HCT116 (cell line): ENCODE results near the gene ATG16L2. TPM values are rescaled to one million over a fixed set of nuclear protein-coding genes. Genes with fewer than 3 reads are reported as not detected.

ENCODE experiments used
- ATAC-seq: fragments of 200-7000 bp; cut with Tn5 transposase; 2 replicates; pipeline ENCODE4 v1.9.1; 2020; ENCODE audit warnings: mild to moderate bottlenecking, moderate library complexity
- BruUV-seq: library from RNA; stranded (reverse); fragments of 400-500 nt; replicated peaks from 2 replicates; lab custom pipeline; 2021; lab: Mats Ljungman, UMichigan
- CTCF ChIA-PET: fragments of 300-600 bp; sonication (Branson Sonifier 250); formaldehyde crosslinking; loops from one replicate; lab custom pipeline; 2021; ENCODE audit warnings: antibody characterized with exemption; lab: Charles Lee
- POLR2A ChIA-PET: fragments of 300-600, 350-600 bp; sonication (Branson Sonifier 250); formaldehyde crosslinking; loops from one replicate; lab custom pipeline; 2021; ENCODE audit warnings: antibody characterized with exemption; lab: Charles Lee
- RAD21 ChIA-PET, 2 experiments: fragments of 300-600 bp; sonication (Branson Sonifier 250); formaldehyde crosslinking; loops; one replicate each; lab custom pipeline; 2023; ENCODE audit warnings: low total read pairs in 2 of 2; ENCODE audit not compliant: uncharacterized antibody in 2 of 2, unreplicated experiment in 2 of 2, low non-redundant PET in 1 of 2; lab: Charles Lee
- DNase-seq: peaks from one replicate; pipeline ENCODE4 v3.0.0-alpha.2; 2010; ENCODE audit warnings: low read depth, low spot score
- H2AFZ ChIP-seq: fragments of 200-600 bp; shearing (Covaris generic), sonication (generic); 2 replicates; pipeline ENCODE4 v1.6.1; 2017; ENCODE audit warnings: low read depth, mixed run types, mixed read lengths, antibody characterized with exemption, low read length; ENCODE audit not compliant: poor library complexity, severe bottlenecking
- H3K27ac ChIP-seq: 2 replicates; pipeline ENCODE4 v1.5.1; 2012; ENCODE audit warnings: low read depth, low read length
- H3K27me3 ChIP-seq: fragments of 200-600 bp; sonication (generic); 2 replicates; pipeline ENCODE4 v1.6.1; 2016; ENCODE audit warnings: mixed run types, low read length, mixed read lengths; ENCODE audit not compliant: insufficient read depth
- H3K36me3 ChIP-seq, 2 experiments: fragments of 200-500 bp in 1 of 2; fragments of 200-600 bp in 1 of 2; sonication (Bioruptor generic) in 1 of 2; sonication (generic) in 1 of 2; 2 replicates each; pipeline versions ENCODE4 v1.5.1 to v1.6.1; 2014 to 2016; ENCODE audit warnings: low read length in 2 of 2, inconsistent platforms in 1 of 2, mixed read lengths in 1 of 2, mixed run types in 1 of 2; ENCODE audit not compliant: insufficient read depth in 2 of 2, control insufficient read depth in 1 of 2
- H3K4me1 ChIP-seq, 2 experiments: fragments of 200-600 bp in 1 of 2; sonication (generic) in 1 of 2; 2 replicates each; pipeline versions ENCODE4 v1.5.1 to v1.6.1; 2012 to 2017; ENCODE audit warnings: low read length in 2 of 2, inconsistent platforms in 1 of 2, mild to moderate bottlenecking in 1 of 2, mixed read lengths in 1 of 2, mixed run types in 1 of 2, moderate library complexity in 1 of 2; ENCODE audit not compliant: insufficient read depth in 2 of 2, control insufficient read depth in 1 of 2
- H3K4me2 ChIP-seq: fragments of 200-600 bp; sonication (generic); 2 replicates; pipeline ENCODE4 v1.6.1; 2017; ENCODE audit warnings: mixed run types, low read length, mixed read lengths
- H3K4me3 ChIP-seq, 2 experiments: fragments of 200-600 bp in 1 of 2; sonication (generic) in 1 of 2; replicated peaks in 1 of 2; 2 replicates each; pipeline ENCODE4 v1.5.1; 2011 to 2016; ENCODE audit warnings: low read length in 2 of 2, control low read depth in 1 of 2, low read depth in 1 of 2, mild to moderate bottlenecking in 1 of 2, mixed read lengths in 1 of 2, mixed run types in 1 of 2
- H3K79me2 ChIP-seq: fragments of 200-600 bp; sonication (generic); 2 replicates; pipeline ENCODE4 v1.6.1; 2017; ENCODE audit warnings: mild to moderate bottlenecking, mixed run types, low read length, moderate library complexity, mixed read lengths; ENCODE audit not compliant: insufficient read depth
- H3K9ac ChIP-seq: fragments of 200-600 bp; sonication (generic); 2 replicates; pipeline ENCODE4 v1.6.1; 2016; ENCODE audit warnings: low read length, mixed read lengths
- H3K9me2 ChIP-seq: fragments of 200-600 bp; sonication (generic), shearing (Covaris generic); 2 replicates; pipeline ENCODE4 v1.6.1; 2017; ENCODE audit warnings: mixed run types, mild to moderate bottlenecking, moderate library complexity; ENCODE audit not compliant: insufficient read depth
- H3K9me3 ChIP-seq, 2 experiments: fragments of 200-500 bp in 1 of 2; fragments of 200-600 bp in 1 of 2; sonication (Bioruptor generic) in 1 of 2; sonication (generic) in 1 of 2; 2 replicates each; pipeline ENCODE4 v1.6.1; 2014 to 2017; ENCODE audit warnings: low read length in 2 of 2, mixed read lengths in 2 of 2, inconsistent platforms in 1 of 2, low read depth in 1 of 2, mild to moderate bottlenecking in 1 of 2, mixed run types in 1 of 2, moderate library complexity in 1 of 2; ENCODE audit not compliant: control insufficient read depth in 1 of 2, insufficient read depth in 1 of 2
- H4K20me1 ChIP-seq: fragments of 200-600 bp; sonication (generic), shearing (Covaris generic); 2 replicates; pipeline ENCODE4 v1.6.1; 2017; ENCODE audit warnings: mixed run types, mild to moderate bottlenecking, moderate library complexity; ENCODE audit not compliant: insufficient read depth
- SP1 ChIP-seq: IDR thresholded peaks from 2 replicates; pipeline ENCODE4 v1.6.1; 2012; ENCODE audit warnings: low read depth
- ZFX ChIP-seq: fragments of 450-650 bp; IDR thresholded peaks from 2 replicates; pipeline ENCODE4 v1.6.1; 2017
- intact Hi-C: fragments of 100-400 bp; cut with micrococcal nuclease; formaldehyde crosslinking; loops from 2 replicates; pipeline ENCODE4 v1.10.0; 2022
- total RNA-seq: library from RNA; stranded (reverse); gene quantifications from one replicate; pipeline ENCODE4 v1.2.1, GENCODE V29; 2021; ENCODE audit not compliant: unreplicated experiment
- TF ChIP-seq, protein P1 (sequence below): IDR thresholded peaks from 2 replicates; pipeline ENCODE4 v1.6.1; 2012
- TF ChIP-seq, protein P2 (sequence below): IDR thresholded peaks from 2 replicates; pipeline ENCODE4 v1.6.1; 2011; ENCODE audit warnings: mild to moderate bottlenecking, low read length, moderate library complexity; ENCODE audit not compliant: insufficient replicate concordance; ENCODE audit errors: extremely low read depth
- TF ChIP-seq, protein P3 (sequence below), 3 experiments: fragments of 200-600 bp in 1 of 3; sonication (generic) in 1 of 3; IDR thresholded peaks in 2 of 3; conservative IDR thresholded peaks in 1 of 3; 2 replicates each; pipeline ENCODE4 v1.5.1; 2012 to 2017; ENCODE audit warnings: low read depth in 2 of 3, low read length in 2 of 3, antibody characterized with exemption in 1 of 3, borderline replicate concordance in 1 of 3, control low read depth in 1 of 3, mild to moderate bottlenecking in 1 of 3, mixed read lengths in 1 of 3, mixed run types in 1 of 3, moderate library complexity in 1 of 3; ENCODE audit not compliant: insufficient read depth in 1 of 3
- TF ChIP-seq, protein P4 (sequence below): IDR thresholded peaks from 2 replicates; pipeline ENCODE4 v1.6.1; 2012; ENCODE audit warnings: low read depth

The ATG16L2 gene
- total RNA-seq, 1 experiment from 2014 or later: 15.2 TPM

DNA sequence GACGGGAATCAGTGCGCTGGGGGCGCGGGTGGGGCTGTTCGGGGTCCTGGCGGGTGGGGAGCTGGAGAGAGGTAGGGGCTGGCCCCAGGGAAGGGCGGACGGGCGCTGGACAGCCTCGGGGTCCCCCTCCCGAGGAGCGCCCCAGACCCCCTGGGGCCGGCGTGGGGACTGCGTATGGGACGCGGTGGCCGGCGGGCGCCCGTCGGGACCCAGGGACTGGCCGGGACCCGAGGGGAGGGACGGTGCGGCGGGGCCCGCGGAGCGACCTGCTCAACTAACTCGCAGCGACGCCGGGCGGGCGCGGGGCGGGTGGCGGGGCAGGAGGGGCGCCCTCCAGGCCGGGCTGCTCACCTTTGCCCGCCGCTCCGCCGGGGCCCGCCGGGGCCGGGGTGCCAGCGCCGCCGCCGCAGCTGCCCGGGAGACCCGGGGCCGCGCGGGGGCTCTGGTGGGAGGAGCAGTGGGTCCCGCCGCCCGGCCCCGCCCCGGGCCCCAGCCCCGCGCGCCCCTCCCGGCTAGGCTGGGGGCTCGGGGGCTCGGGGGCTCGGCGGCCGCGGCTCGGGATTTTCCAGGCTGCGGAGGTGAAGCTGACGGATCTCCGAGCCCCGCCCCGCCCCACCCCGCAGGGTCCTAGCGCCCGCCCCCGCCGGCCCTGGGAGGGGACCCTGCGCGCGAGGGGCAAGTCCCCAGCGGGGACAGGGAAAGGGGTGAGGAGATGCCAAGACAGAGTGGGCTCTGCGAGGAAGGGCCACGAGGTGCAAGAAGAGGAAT, 32.7 kb upstream of the ATG16L2 start:
- ATAC-seq (peak; percentile 74), DNase-seq (no peak)
- Histone ChIP-seq H3K9ac (peak overlapping the region; percentile 73), H3K27me3 (no peaks in the 10 kb centered on the region), H4K20me1 (no peaks in the 10 kb centered on the region), H2AFZ (no peak overlapping the region), H3K27ac (peak overlapping the region; percentile 46; the same call in 1 of the 2 replicates), H3K79me2 (no peaks in the 10 kb centered on the region), H3K9me3 (no peaks in the 10 kb centered on the region), H3K4me2 (peak overlapping the region; percentile 99), H3K4me1 (peaks cover 12 to 49% of the 10 kb centered on the region in 2 experiments), H3K36me3 (no peaks in the 10 kb centered on the region), H3K4me3 (peak overlapping the region; percentile 59 to 79), H3K9me2 (no peaks in the 10 kb centered on the region)
- CTCF ChIA-PET: interaction anchor here (1.2 to 2.5 kb wide), 4 partner anchors 12 to 59 kb away, joined by 3 to 21 read pairs (median 4); partner anchors contain the start of gene STARD10
- intact Hi-C loops: no loop called here
- RAD21 ChIA-PET: no interaction called here
- TF ChIP-seq SP1 (no peak), ZFX (peak; percentile 50; the same call in 1 of the 2 replicates)
- TF ChIP-seq, protein P1, sequence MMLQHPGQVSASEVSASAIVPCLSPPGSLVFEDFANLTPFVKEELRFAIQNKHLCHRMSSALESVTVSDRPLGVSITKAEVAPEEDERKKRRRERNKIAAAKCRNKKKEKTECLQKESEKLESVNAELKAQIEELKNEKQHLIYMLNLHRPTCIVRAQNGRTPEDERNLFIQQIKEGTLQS: no peak
- POLR2A ChIA-PET: interaction anchor here (1.4 kb wide), 1 partner anchor 12 kb away, joined by 7 read pairs; the partner anchor contains the start of gene STARD10
- no TSS peak for BruUV-seq

DNA sequence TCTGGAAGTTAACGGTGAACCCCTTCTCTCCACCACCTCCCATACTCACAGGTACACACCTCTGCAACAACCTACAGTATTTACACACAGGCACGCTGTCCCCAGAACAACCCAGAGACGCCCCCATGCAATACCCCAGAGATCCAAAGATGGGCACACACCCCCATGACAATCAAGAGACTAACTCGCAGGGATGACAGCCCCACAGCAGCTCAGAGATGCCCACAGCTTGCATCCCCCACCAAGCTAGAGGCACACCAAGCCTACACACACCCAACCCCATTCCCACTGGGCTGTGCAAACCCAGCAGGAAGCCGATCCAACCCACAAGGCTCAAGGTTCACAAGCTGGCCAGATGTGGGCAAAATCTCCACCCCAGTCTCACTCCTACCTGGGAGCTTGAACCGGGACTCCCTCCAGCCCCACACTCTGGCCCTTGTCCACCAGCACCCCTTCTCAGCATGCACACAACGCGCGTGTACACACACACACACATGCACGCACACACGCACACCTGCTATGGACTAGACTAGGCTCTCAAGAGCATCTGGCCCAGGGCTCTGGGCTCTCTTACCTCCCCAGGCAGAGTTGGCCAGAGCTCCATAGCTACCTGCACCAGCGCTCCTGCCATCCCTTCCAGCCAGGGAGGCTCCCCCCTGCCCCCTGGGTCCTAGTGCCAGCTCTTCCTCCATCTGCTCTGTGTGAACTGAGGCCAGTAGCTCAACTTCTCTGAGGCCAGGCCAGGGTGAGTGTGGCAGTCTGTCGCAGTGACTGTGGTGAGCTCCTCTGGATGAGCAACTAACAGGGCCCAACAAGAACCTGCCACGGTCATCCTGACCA, 31.9 kb upstream of the ATG16L2 start:
- peaks cover 12 to 52% of the 10 kb centered on the region in 2 experiments for H3K4me1 ChIP-seq
- no peak for DNase-seq
- peak overlapping the region; percentile 59 to 79 for H3K4me3 ChIP-seq
- no TSS peak for BruUV-seq
- H3K79me2 ChIP-seq: no peaks in the 10 kb centered on the region
- no peaks in the 10 kb centered on the region for H4K20me1 ChIP-seq
- H3K9ac ChIP-seq: peak overlapping the region; percentile 0; the same call in 1 of the 2 replicates
- H3K36me3 ChIP-seq: no peaks in the 10 kb centered on the region
- intact Hi-C loops: no loop called here
- ChIA-PET CTCF (interaction anchor here (1.2 to 2.5 kb wide), 4 partner anchors 11 to 59 kb away, joined by 3 to 21 read pairs (median 4); partner anchors contain the start of gene STARD10), RAD21 (no interaction called here), POLR2A (interaction anchor here (0.8 to 1.4 kb wide), 2 partner anchors 11 to 12 kb away, joined by 3 to 7 read pairs; partner anchors contain the start of gene STARD10)
- H2AFZ ChIP-seq: no peak overlapping the region
- no peaks in the 10 kb centered on the region for H3K9me3 ChIP-seq
- H3K27me3 ChIP-seq: no peaks in the 10 kb centered on the region
- H3K4me2 ChIP-seq: peak overlapping the region; percentile 78
- ATAC-seq: peak; percentile 55
- H3K27ac ChIP-seq: peak overlapping the region; percentile 46; the same call in 1 of the 2 replicates
- H3K9me2 ChIP-seq: no peaks in the 10 kb centered on the region
- TF ChIP-seq, protein P2, sequence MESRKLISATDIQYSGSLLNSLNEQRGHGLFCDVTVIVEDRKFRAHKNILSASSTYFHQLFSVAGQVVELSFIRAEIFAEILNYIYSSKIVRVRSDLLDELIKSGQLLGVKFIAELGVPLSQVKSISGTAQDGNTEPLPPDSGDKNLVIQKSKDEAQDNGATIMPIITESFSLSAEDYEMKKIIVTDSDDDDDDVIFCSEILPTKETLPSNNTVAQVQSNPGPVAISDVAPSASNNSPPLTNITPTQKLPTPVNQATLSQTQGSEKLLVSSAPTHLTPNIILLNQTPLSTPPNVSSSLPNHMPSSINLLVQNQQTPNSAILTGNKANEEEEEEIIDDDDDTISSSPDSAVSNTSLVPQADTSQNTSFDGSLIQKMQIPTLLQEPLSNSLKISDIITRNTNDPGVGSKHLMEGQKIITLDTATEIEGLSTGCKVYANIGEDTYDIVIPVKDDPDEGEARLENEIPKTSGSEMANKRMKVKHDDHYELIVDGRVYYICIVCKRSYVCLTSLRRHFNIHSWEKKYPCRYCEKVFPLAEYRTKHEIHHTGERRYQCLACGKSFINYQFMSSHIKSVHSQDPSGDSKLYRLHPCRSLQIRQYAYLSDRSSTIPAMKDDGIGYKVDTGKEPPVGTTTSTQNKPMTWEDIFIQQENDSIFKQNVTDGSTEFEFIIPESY: no peak
- TF ChIP-seq, protein P3, sequence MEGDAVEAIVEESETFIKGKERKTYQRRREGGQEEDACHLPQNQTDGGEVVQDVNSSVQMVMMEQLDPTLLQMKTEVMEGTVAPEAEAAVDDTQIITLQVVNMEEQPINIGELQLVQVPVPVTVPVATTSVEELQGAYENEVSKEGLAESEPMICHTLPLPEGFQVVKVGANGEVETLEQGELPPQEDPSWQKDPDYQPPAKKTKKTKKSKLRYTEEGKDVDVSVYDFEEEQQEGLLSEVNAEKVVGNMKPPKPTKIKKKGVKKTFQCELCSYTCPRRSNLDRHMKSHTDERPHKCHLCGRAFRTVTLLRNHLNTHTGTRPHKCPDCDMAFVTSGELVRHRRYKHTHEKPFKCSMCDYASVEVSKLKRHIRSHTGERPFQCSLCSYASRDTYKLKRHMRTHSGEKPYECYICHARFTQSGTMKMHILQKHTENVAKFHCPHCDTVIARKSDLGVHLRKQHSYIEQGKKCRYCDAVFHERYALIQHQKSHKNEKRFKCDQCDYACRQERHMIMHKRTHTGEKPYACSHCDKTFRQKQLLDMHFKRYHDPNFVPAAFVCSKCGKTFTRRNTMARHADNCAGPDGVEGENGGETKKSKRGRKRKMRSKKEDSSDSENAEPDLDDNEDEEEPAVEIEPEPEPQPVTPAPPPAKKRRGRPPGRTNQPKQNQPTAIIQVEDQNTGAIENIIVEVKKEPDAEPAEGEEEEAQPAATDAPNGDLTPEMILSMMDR (IDR thresholded peaks at IDR 0.05 in 2 of 3, conservative IDR thresholded peaks at IDR 0.05 in 1 of 3; ENCODE audit: borderline replicate concordance in 1 of 3, insufficient read depth in 1 of 3, low read depth in 2 of 3, low read length in 2 of 3): no peak
- TF ChIP-seq, protein P4, sequence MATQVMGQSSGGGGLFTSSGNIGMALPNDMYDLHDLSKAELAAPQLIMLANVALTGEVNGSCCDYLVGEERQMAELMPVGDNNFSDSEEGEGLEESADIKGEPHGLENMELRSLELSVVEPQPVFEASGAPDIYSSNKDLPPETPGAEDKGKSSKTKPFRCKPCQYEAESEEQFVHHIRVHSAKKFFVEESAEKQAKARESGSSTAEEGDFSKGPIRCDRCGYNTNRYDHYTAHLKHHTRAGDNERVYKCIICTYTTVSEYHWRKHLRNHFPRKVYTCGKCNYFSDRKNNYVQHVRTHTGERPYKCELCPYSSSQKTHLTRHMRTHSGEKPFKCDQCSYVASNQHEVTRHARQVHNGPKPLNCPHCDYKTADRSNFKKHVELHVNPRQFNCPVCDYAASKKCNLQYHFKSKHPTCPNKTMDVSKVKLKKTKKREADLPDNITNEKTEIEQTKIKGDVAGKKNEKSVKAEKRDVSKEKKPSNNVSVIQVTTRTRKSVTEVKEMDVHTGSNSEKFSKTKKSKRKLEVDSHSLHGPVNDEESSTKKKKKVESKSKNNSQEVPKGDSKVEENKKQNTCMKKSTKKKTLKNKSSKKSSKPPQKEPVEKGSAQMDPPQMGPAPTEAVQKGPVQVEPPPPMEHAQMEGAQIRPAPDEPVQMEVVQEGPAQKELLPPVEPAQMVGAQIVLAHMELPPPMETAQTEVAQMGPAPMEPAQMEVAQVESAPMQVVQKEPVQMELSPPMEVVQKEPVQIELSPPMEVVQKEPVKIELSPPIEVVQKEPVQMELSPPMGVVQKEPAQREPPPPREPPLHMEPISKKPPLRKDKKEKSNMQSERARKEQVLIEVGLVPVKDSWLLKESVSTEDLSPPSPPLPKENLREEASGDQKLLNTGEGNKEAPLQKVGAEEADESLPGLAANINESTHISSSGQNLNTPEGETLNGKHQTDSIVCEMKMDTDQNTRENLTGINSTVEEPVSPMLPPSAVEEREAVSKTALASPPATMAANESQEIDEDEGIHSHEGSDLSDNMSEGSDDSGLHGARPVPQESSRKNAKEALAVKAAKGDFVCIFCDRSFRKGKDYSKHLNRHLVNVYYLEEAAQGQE: no peak
